Panc1 (cell line): ENCODE measurements around the gene USP6NL.

Experiments used
- SIN3A ChIP-seq: IDR thresholded peaks from 2 replicates; pipeline ENCODE4 v1.6.1; 2012; ENCODE audit warnings: low read depth, mild to moderate bottlenecking, low read length, moderate library complexity, borderline replicate concordance; ENCODE audit not compliant: insufficient read depth
- TCF7L2 ChIP-seq: IDR thresholded peaks from 2 replicates; pipeline ENCODE4 v1.6.1; 2011; ENCODE audit warnings: mild to moderate bottlenecking, low read depth, low read length, inconsistent platforms
- TF ChIP-seq, protein P1 (sequence below): fragments of 450-650 bp; IDR thresholded peaks from 2 replicates; pipeline ENCODE4 v1.5.1; 2017; ENCODE audit warnings: mild to moderate bottlenecking

GRCh38 chr10:11568578-11568977, 42.9 kb downstream of the USP6NL start:
- TF ChIP-seq, protein P1, sequence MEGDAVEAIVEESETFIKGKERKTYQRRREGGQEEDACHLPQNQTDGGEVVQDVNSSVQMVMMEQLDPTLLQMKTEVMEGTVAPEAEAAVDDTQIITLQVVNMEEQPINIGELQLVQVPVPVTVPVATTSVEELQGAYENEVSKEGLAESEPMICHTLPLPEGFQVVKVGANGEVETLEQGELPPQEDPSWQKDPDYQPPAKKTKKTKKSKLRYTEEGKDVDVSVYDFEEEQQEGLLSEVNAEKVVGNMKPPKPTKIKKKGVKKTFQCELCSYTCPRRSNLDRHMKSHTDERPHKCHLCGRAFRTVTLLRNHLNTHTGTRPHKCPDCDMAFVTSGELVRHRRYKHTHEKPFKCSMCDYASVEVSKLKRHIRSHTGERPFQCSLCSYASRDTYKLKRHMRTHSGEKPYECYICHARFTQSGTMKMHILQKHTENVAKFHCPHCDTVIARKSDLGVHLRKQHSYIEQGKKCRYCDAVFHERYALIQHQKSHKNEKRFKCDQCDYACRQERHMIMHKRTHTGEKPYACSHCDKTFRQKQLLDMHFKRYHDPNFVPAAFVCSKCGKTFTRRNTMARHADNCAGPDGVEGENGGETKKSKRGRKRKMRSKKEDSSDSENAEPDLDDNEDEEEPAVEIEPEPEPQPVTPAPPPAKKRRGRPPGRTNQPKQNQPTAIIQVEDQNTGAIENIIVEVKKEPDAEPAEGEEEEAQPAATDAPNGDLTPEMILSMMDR = no peak
- TF ChIP-seq SIN3A (no peak), TCF7L2 (no peak)
